Astrocyte of the cerebellum (primary cell): ENCODE measurements around the gene IPCEF1.

Source experiments
- DNase-seq: peaks from one replicate; pipeline ENCODE4 v3.0.0-alpha.2; 2011; ENCODE audit warnings: low read depth
- H3K4me3 ChIP-seq: 2 replicates; pipeline ENCODE4 v1.5.1; 2011; ENCODE audit warnings: mild to moderate bottlenecking, low read depth, low read length, moderate library complexity
- CTCF ChIP-seq: IDR thresholded peaks from 2 replicates; pipeline ENCODE4 v1.5.1; 2012; ENCODE audit warnings: low read length, low read depth, moderate library complexity, mild to moderate bottlenecking; ENCODE audit errors: missing control alignments
- in situ Hi-C: cut with HindIII; loops from 2 replicates; pipeline ENCODE4 v1.10.0; 2017; ENCODE audit warnings: low sequenced_read_pairs

Gene IPCEF1

DNA sequence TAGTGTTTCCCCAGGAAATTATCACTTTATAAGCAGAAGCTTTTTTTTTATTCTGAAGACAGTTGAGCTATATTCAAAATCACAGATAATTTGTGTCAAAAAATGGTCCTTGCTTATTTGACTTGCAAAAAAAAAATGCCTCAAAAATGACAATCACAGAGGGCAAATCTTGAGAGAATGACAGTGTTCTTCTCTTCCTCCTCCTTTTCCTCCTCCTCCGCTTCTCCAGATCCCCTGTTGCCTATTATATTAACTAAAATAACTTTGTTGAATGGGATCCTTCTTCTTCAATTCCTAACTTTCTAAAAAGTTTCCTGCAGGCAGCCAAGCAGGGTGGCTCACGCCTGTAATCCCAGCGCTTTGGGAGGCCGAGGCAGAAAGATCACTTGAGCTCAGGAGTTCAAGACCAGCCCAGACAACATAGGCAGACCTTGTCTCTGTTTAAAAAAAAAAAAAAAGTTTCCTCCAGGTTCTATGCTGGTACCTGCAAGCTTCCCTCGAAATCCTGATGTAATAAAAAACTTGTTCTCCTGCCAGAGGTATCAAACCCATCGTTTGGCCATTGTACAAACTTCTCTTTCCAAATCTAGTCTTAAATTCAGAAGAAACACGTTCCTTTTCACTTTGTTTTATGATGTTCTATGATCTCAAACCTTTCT is 128.6 kb downstream of the IPCEF1 start:
- H3K4me3 ChIP-seq, result no peak overlapping the region
- no peak for TF ChIP-seq CTCF
- no peak for DNase-seq
- in situ Hi-C loops, result no loop called here

DNA sequence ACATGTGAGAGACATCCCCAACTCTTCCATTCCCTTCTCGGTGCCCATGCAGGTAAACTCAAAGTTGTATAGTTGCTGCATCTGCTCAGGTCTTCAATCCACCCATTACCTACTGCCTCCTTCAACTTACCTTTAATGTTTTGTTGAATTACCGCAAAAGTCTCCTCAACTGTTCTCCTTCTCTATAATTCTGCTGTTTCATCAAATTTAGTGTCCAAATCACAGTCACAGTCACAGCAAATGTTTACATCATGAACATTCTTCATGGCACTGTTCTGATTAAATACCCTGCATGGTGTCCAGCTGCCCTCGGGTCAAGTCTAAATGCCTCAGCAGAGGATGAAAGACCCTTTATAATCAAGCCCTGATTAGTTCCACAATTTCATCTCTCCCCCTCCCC is 130.1 kb downstream of the IPCEF1 start:
- H3K4me3 ChIP-seq, result no peak overlapping the region
- TF ChIP-seq CTCF, result no peak
- DNase-seq, result no peak
- in situ Hi-C loops, result no loop called here

GRCh38 chr6:154223296-154223695 is 133.3 kb downstream of the IPCEF1 start:
- no peak overlapping the region for H3K4me3 ChIP-seq
- no peak for TF ChIP-seq CTCF
- no peak for DNase-seq
- in situ Hi-C loops, result no loop called here

GRCh38 chr6:154222716-154223115 is 133.9 kb downstream of the IPCEF1 start:
- DNase-seq, result no peak
- TF ChIP-seq CTCF, result no peak
- in situ Hi-C loops, result no loop called here
- no peak overlapping the region for H3K4me3 ChIP-seq

GRCh38 chr6:154219250-154219649 is 137.4 kb downstream of the IPCEF1 start:
- no peak for TF ChIP-seq CTCF
- no peak for DNase-seq
- in situ Hi-C loops, result no loop called here

GRCh38 chr6:154218787-154219186 is 137.8 kb downstream of the IPCEF1 start:
- in situ Hi-C loops, result no loop called here
- no peak for DNase-seq
- no peak for TF ChIP-seq CTCF

More at GRCh38 chr6:154219250-154219649, 137.4 kb downstream of the IPCEF1 start:
- H3K4me3 ChIP-seq, result no peak overlapping the region

DNA sequence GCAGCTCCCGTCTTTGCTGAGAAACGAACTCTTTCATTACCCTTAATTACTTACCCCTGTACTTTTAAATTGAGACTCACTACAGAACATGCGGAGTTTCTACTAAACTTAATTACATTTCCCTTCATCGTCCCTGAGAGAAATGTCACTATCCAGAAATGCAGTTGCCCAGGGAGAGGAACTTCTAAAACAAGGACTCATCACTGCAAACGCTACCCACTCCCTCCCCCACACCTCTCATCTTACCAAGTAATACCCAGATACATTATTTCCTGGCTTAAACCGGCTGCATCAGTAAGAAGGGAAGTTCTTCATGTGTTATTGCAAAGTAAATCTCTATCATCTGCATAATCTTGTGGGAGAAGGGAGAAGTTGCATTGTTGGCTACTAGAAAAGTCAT is 138.3 kb downstream of the IPCEF1 start:
- no peak for TF ChIP-seq CTCF
- no peak for DNase-seq
- in situ Hi-C loops, result no loop called here
- H3K4me3 ChIP-seq, result no peak overlapping the region

More at GRCh38 chr6:154218787-154219186, 137.8 kb downstream of the IPCEF1 start:
- H3K4me3 ChIP-seq, result no peak overlapping the region
